ENCODE data around the gene ERP27.

- TF ChIP-seq CTCF (optimal IDR thresholded peaks at IDR 0.05 in 1 of 3, IDR thresholded peaks at IDR 0.05 in 1 of 3, conservative IDR thresholded peaks at IDR 0.05 in 1 of 3; ENCODE audit: extremely low read depth in 1 of 3, insufficient read depth in 2 of 3, low read length in 3 of 3) (no peak), EZH2 (IDR thresholded peaks at IDR 0.05; ENCODE audit: low read length) (no peak)
These were observed 13.5 kb upstream of the ERP27 start for GRCh38 chr12:14951851-14952250.

All from keratinocyte (primary cell).